HCT116 (cell line): ENCODE measurements around the gene ARHGEF40. TPM values are rescaled to one million over a fixed set of nuclear protein-coding genes. Genes with fewer than 3 reads are reported as not detected.

Experiments
- ATAC-seq: fragments of 200-7000 bp; cut with Tn5 transposase; 2 replicates; pipeline ENCODE4 v1.9.1; 2020; ENCODE audit warnings: mild to moderate bottlenecking, moderate library complexity
- BruUV-seq: library from RNA; stranded (reverse); fragments of 400-500 nt; replicated peaks from 2 replicates; lab custom pipeline; 2021; lab: Mats Ljungman, UMichigan
- CTCF ChIA-PET: fragments of 300-600 bp; sonication (Branson Sonifier 250); formaldehyde crosslinking; loops from one replicate; lab custom pipeline; 2021; ENCODE audit warnings: antibody characterized with exemption; lab: Charles Lee
- POLR2A ChIA-PET: fragments of 300-600, 350-600 bp; sonication (Branson Sonifier 250); formaldehyde crosslinking; loops from one replicate; lab custom pipeline; 2021; ENCODE audit warnings: antibody characterized with exemption; lab: Charles Lee
- RAD21 ChIA-PET, 2 experiments: fragments of 300-600 bp; sonication (Branson Sonifier 250); formaldehyde crosslinking; loops; one replicate each; lab custom pipeline; 2023; ENCODE audit warnings: low total read pairs in 2 of 2; ENCODE audit not compliant: uncharacterized antibody in 2 of 2, unreplicated experiment in 2 of 2, low non-redundant PET in 1 of 2; lab: Charles Lee
- DNase-seq: peaks from one replicate; pipeline ENCODE4 v3.0.0-alpha.2; 2010; ENCODE audit warnings: low read depth, low spot score
- H2AFZ ChIP-seq: fragments of 200-600 bp; shearing (Covaris generic), sonication (generic); 2 replicates; pipeline ENCODE4 v1.6.1; 2017; ENCODE audit warnings: low read depth, mixed run types, mixed read lengths, antibody characterized with exemption, low read length; ENCODE audit not compliant: poor library complexity, severe bottlenecking
- H3K27ac ChIP-seq: 2 replicates; pipeline ENCODE4 v1.5.1; 2012; ENCODE audit warnings: low read depth, low read length
- H3K27me3 ChIP-seq: fragments of 200-600 bp; sonication (generic); 2 replicates; pipeline ENCODE4 v1.6.1; 2016; ENCODE audit warnings: mixed run types, low read length, mixed read lengths; ENCODE audit not compliant: insufficient read depth
- H3K36me3 ChIP-seq, 2 experiments: fragments of 200-500 bp in 1 of 2; fragments of 200-600 bp in 1 of 2; sonication (Bioruptor generic) in 1 of 2; sonication (generic) in 1 of 2; 2 replicates each; pipeline versions ENCODE4 v1.5.1 to v1.6.1; 2014 to 2016; ENCODE audit warnings: low read length in 2 of 2, inconsistent platforms in 1 of 2, mixed read lengths in 1 of 2, mixed run types in 1 of 2; ENCODE audit not compliant: insufficient read depth in 2 of 2, control insufficient read depth in 1 of 2
- H3K4me1 ChIP-seq, 2 experiments: fragments of 200-600 bp in 1 of 2; sonication (generic) in 1 of 2; 2 replicates each; pipeline versions ENCODE4 v1.5.1 to v1.6.1; 2012 to 2017; ENCODE audit warnings: low read length in 2 of 2, inconsistent platforms in 1 of 2, mild to moderate bottlenecking in 1 of 2, mixed read lengths in 1 of 2, mixed run types in 1 of 2, moderate library complexity in 1 of 2; ENCODE audit not compliant: insufficient read depth in 2 of 2, control insufficient read depth in 1 of 2
- H3K4me2 ChIP-seq: fragments of 200-600 bp; sonication (generic); 2 replicates; pipeline ENCODE4 v1.6.1; 2017; ENCODE audit warnings: mixed run types, low read length, mixed read lengths
- H3K4me3 ChIP-seq, 2 experiments: fragments of 200-600 bp in 1 of 2; sonication (generic) in 1 of 2; replicated peaks in 1 of 2; 2 replicates each; pipeline ENCODE4 v1.5.1; 2011 to 2016; ENCODE audit warnings: low read length in 2 of 2, control low read depth in 1 of 2, low read depth in 1 of 2, mild to moderate bottlenecking in 1 of 2, mixed read lengths in 1 of 2, mixed run types in 1 of 2
- H3K79me2 ChIP-seq: fragments of 200-600 bp; sonication (generic); 2 replicates; pipeline ENCODE4 v1.6.1; 2017; ENCODE audit warnings: mild to moderate bottlenecking, mixed run types, low read length, moderate library complexity, mixed read lengths; ENCODE audit not compliant: insufficient read depth
- H3K9ac ChIP-seq: fragments of 200-600 bp; sonication (generic); 2 replicates; pipeline ENCODE4 v1.6.1; 2016; ENCODE audit warnings: low read length, mixed read lengths
- H3K9me2 ChIP-seq: fragments of 200-600 bp; sonication (generic), shearing (Covaris generic); 2 replicates; pipeline ENCODE4 v1.6.1; 2017; ENCODE audit warnings: mixed run types, mild to moderate bottlenecking, moderate library complexity; ENCODE audit not compliant: insufficient read depth
- H3K9me3 ChIP-seq, 2 experiments: fragments of 200-500 bp in 1 of 2; fragments of 200-600 bp in 1 of 2; sonication (Bioruptor generic) in 1 of 2; sonication (generic) in 1 of 2; 2 replicates each; pipeline ENCODE4 v1.6.1; 2014 to 2017; ENCODE audit warnings: low read length in 2 of 2, mixed read lengths in 2 of 2, inconsistent platforms in 1 of 2, low read depth in 1 of 2, mild to moderate bottlenecking in 1 of 2, mixed run types in 1 of 2, moderate library complexity in 1 of 2; ENCODE audit not compliant: control insufficient read depth in 1 of 2, insufficient read depth in 1 of 2
- H4K20me1 ChIP-seq: fragments of 200-600 bp; sonication (generic), shearing (Covaris generic); 2 replicates; pipeline ENCODE4 v1.6.1; 2017; ENCODE audit warnings: mixed run types, mild to moderate bottlenecking, moderate library complexity; ENCODE audit not compliant: insufficient read depth
- EZH2 ChIP-seq: fragments of 200-600 bp; sonication (generic); IDR thresholded peaks from 2 replicates; pipeline ENCODE4 v1.6.1; 2017; ENCODE audit warnings: antibody characterized with exemption, mixed run types
- POLR2AphosphoS5 ChIP-seq: IDR thresholded peaks from 2 replicates; pipeline ENCODE4 v1.6.1; 2011; ENCODE audit warnings: mild to moderate bottlenecking, low read depth, low read length, moderate library complexity
- RAD21 ChIP-seq: IDR thresholded peaks from 2 replicates; pipeline ENCODE4 v1.6.1; 2012; ENCODE audit warnings: low read depth, mild to moderate bottlenecking
- YY1 ChIP-seq: IDR thresholded peaks from 2 replicates; pipeline ENCODE4 v1.6.1; 2011; ENCODE audit warnings: low read length, low read depth, moderate library complexity, mild to moderate bottlenecking; ENCODE audit not compliant: insufficient replicate concordance; ENCODE audit errors: extremely low read depth
- ZFX ChIP-seq: fragments of 450-650 bp; IDR thresholded peaks from 2 replicates; pipeline ENCODE4 v1.6.1; 2017
- ZNF274 ChIP-seq: fragments of 200-500 bp; sonication (Bioruptor generic); IDR thresholded peaks from 2 replicates; pipeline ENCODE4 v1.6.1; 2014; ENCODE audit warnings: mild to moderate bottlenecking, low read depth, low read length, inconsistent platforms
- intact Hi-C: fragments of 100-400 bp; cut with micrococcal nuclease; formaldehyde crosslinking; loops from 2 replicates; pipeline ENCODE4 v1.10.0; 2022
- total RNA-seq: library from RNA; stranded (reverse); gene quantifications from one replicate; pipeline ENCODE4 v1.2.1, GENCODE V29; 2021; ENCODE audit not compliant: unreplicated experiment
- TF ChIP-seq, protein P1 (sequence below): IDR thresholded peaks from 2 replicates; pipeline ENCODE4 v1.6.1; 2012

The ARHGEF40 gene
- total RNA-seq, 1 experiment from 2014 or later: 6.3 TPM

DNA sequence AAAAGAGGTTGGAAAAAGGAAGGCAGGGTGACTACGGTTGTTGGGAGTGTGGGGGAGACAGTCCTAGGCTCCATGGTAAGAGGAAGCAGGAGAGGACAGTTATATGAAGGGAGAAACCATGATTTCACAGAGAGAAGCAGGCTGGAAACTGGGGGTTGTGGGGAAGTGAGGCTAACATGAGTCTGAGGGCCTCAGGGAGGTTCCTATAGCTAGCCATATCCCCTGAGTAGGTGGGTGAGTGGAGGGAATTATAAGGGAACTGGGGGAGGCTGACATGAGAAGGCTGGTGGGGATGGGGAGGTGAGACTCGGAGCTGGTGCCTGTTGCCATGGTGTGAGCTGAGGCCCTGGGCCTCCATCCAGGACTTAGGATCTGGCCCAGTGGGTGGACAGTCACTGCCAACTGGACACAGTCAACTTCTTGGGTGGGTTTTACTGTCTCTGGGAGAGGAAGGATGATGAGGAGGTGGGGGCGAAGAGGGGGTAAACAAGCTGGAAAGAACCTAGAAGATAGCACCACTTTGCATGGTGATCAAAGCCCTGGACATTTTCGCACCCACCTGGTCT is 36.9 kb upstream of the ARHGEF40 start:
- H2AFZ ChIP-seq: no peak overlapping the region
- H3K27ac ChIP-seq: no peak overlapping the region
- no peaks in the 10 kb centered on the region; the same call in 1 of the 2 replicates for H3K27me3 ChIP-seq
- intact Hi-C loops: no loop called here
- CTCF ChIA-PET: interaction anchor here (5.2 kb wide), 1 partner anchor 18 kb away, joined by 25 read pairs; no protein-coding TSS in a partner anchor
- H3K4me2 ChIP-seq: no peak overlapping the region
- no peaks in the 10 kb centered on the region for H3K9me2 ChIP-seq
- H3K4me1 ChIP-seq: peaks cover 0 to 7% of the 10 kb centered on the region in 2 experiments; a peak in 1 of 4 replicates
- POLR2A ChIA-PET: no interaction called here
- ATAC-seq: no peak
- H3K4me3 ChIP-seq: no peak overlapping the region
- no TSS peak for BruUV-seq
- H3K9me3 ChIP-seq: no peaks in the 10 kb centered on the region
- no peaks in the 10 kb centered on the region for H4K20me1 ChIP-seq
- no peaks in the 10 kb centered on the region for H3K36me3 ChIP-seq
- H3K79me2 ChIP-seq: no peaks in the 10 kb centered on the region
- RAD21 ChIA-PET: no interaction called here
- TF ChIP-seq POLR2AphosphoS5: no peak
- TF ChIP-seq ZNF274: no peak
- no peak for TF ChIP-seq RAD21
- TF ChIP-seq ZFX: no peak
- DNase-seq: no peak
- H3K9ac ChIP-seq: no peak overlapping the region

DNA sequence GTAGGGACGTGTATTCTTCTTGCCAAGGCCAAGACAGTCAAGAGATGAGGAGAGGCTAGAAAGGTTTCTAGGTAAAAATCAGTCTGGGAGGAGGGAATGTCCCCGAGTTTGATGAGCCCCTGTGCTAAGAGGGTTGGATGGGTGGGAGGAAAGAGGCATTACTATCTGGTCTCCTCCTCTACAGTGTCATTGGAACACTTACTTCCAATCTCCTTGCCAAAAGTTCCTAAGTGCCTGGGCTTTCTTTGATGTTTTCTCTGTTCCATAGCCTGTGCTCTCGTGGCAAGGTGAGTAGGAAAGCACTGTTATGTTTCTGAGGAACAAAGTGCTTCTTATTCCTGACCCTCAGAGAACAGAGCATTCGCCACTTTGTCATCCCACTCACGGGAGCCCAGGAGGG is 35.4 kb upstream of the ARHGEF40 start, which contains the start of gene RNASE13:
TSS of gene RNASE13 (minus strand) at position 101 of the 400 bp plus-strand sequence. CDS start 519 bp downstream, outside the sequence.
- POLR2A ChIA-PET: no interaction called here
- H3K79me2 ChIP-seq: no peaks in the 10 kb centered on the region
- intact Hi-C loops: no loop called here
- H3K36me3 ChIP-seq: no peaks in the 10 kb centered on the region
- H3K4me2 ChIP-seq: no peak within 1 kb of the TSS
- H3K9ac ChIP-seq: no peak within 1 kb of the TSS
- H3K4me1 ChIP-seq: peaks cover 0 to 7% of the 10 kb centered on the region in 2 experiments; a peak in 1 of 4 replicates
- RAD21 ChIA-PET: no interaction called here
- no peaks in the 10 kb centered on the region; the same call in 1 of the 2 replicates for H3K27me3 ChIP-seq
- H2AFZ ChIP-seq: no peak within 1 kb of the TSS
- no peak for ATAC-seq
- H3K27ac ChIP-seq: no peak within 1 kb of the TSS
- H3K4me3 ChIP-seq: no peak within 1 kb of the TSS
- TF ChIP-seq EZH2: no peak
- no peak for TF ChIP-seq YY1
- TF ChIP-seq, protein P1, sequence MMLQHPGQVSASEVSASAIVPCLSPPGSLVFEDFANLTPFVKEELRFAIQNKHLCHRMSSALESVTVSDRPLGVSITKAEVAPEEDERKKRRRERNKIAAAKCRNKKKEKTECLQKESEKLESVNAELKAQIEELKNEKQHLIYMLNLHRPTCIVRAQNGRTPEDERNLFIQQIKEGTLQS: no peak
- CTCF ChIA-PET: interaction anchor here (5.2 kb wide), 1 partner anchor 20 kb away, joined by 25 read pairs; no protein-coding TSS in a partner anchor
- H3K9me3 ChIP-seq: no peaks in the 10 kb centered on the region
- DNase-seq: no peak
- no TSS peak for BruUV-seq
- H4K20me1 ChIP-seq: no peaks in the 10 kb centered on the region
- H3K9me2 ChIP-seq: no peaks in the 10 kb centered on the region
